PC-9 (cell line): ENCODE data around the gene GMCL2. TPM values are rescaled to one million over a fixed set of nuclear protein-coding genes. Genes with fewer than 3 reads are reported as not detected.

ENCODE experiments used
- BruUV-seq: library from RNA; stranded (reverse); fragments of 400-500 nt; replicated peaks from 2 replicates; lab custom pipeline; 2021; lab: Mats Ljungman, UMichigan
- CTCF ChIA-PET: fragments of 300-600 bp; sonication (Branson Sonifier 250); formaldehyde crosslinking; loops from one replicate; lab custom pipeline; 2022; ENCODE audit warnings: antibody characterized with exemption; lab: Charles Lee
- POLR2A ChIA-PET: fragments of 300-600 bp; sonication (Branson Sonifier 250); formaldehyde crosslinking; loops from one replicate; lab custom pipeline; 2022; ENCODE audit warnings: antibody characterized with exemption; ENCODE audit not compliant: unreplicated experiment; lab: Charles Lee
- DNase-seq, 2 experiments: peaks; one replicate each; pipeline versions ENCODE4 v3.0.0 to v3.0.0-alpha.2; 2015 to 2022; ENCODE audit warnings: mixed read lengths in 1 of 2
- H2AFZ ChIP-seq: fragments of 200-600 bp; sonication (generic); 2 replicates; pipeline ENCODE4 v1.8.1; 2017; ENCODE audit warnings: antibody characterized with exemption
- H3F3A ChIP-seq: fragments of 200-600 bp; sonication (generic); 2 replicates; pipeline ENCODE4 v1.8.1; 2017; ENCODE audit warnings: antibody characterized with exemption, mild to moderate bottlenecking, low read depth; ENCODE audit not compliant: insufficient read depth
- H3K27ac ChIP-seq: fragments of 200-600 bp; sonication (generic); 2 replicates; pipeline ENCODE4 v1.6.1; 2016; ENCODE audit warnings: mixed run types
- H3K27me3 ChIP-seq: fragments of 200-600 bp; sonication (generic); 2 replicates; pipeline ENCODE4 v1.6.1; 2016; ENCODE audit warnings: low read depth, mixed run types; ENCODE audit not compliant: insufficient read depth
- H3K36me3 ChIP-seq: fragments of 200-600 bp; sonication (generic); 2 replicates; pipeline ENCODE4 v1.6.1; 2016; ENCODE audit warnings: low read depth, mixed run types
- H3K4me1 ChIP-seq: fragments of 200-600 bp; sonication (generic); replicated peaks from 2 replicates; pipeline ENCODE4 v1.6.1; 2016; ENCODE audit warnings: mixed run types; ENCODE audit not compliant: insufficient read depth
- H3K4me2 ChIP-seq: fragments of 200-600 bp; sonication (generic); 2 replicates; pipeline ENCODE4 v1.6.1; 2017; ENCODE audit warnings: mixed run types
- H3K4me3 ChIP-seq: fragments of 200-600 bp; sonication (generic); 2 replicates; pipeline ENCODE4 v1.6.1; 2016; ENCODE audit warnings: mixed run types
- H3K79me2 ChIP-seq: fragments of 200-600 bp; sonication (generic); 2 replicates; pipeline ENCODE4 v1.6.1; 2017; ENCODE audit warnings: low read depth, mixed run types
- H3K9me2 ChIP-seq: fragments of 200-600 bp; sonication (generic); 2 replicates; pipeline ENCODE4 v1.8.1; 2017; ENCODE audit warnings: mild to moderate bottlenecking; ENCODE audit not compliant: insufficient read depth
- H3K9me3 ChIP-seq: fragments of 200-600 bp; sonication (generic); 2 replicates; pipeline ENCODE4 v1.8.1; 2016; ENCODE audit warnings: low read depth; ENCODE audit not compliant: insufficient read depth
- H4K20me1 ChIP-seq: fragments of 200-600 bp; sonication (generic); 2 replicates; pipeline ENCODE4 v1.8.1; 2017; ENCODE audit not compliant: insufficient read depth
- EZH2 ChIP-seq: fragments of 200-600 bp; sonication (generic); IDR thresholded peaks from 2 replicates; pipeline ENCODE4 v1.8.0; 2017; ENCODE audit warnings: antibody characterized with exemption, low read depth
- intact Hi-C: fragments of 100-400 bp; cut with micrococcal nuclease; formaldehyde crosslinking; loops from one replicate; pipeline ENCODE4 v1.10.0; 2022; ENCODE audit not compliant: unreplicated experiment
- total RNA-seq: library from RNA; stranded (reverse); gene quantifications from 2 replicates; pipeline ENCODE4 v1.2.3, GENCODE V29; 2021
- TF ChIP-seq, protein P1 (sequence below): fragments of 200-600 bp; sonication (generic); conservative IDR thresholded peaks from 2 replicates; pipeline ENCODE4 v1.6.1; 2017; ENCODE audit warnings: mixed run types, antibody characterized with exemption, mild to moderate bottlenecking, moderate library complexity

GMCL2 gene
- total RNA-seq, 1 experiment from 2014 or later, result not detected

GRCh38 chr5:178142642-178143041, 44.5 kb downstream of the GMCL2 start:
- intact Hi-C loops, result no loop called here
- H3K9me2 ChIP-seq, result no peaks in the 10 kb centered on the region
- no TSS peak for BruUV-seq
- no peak for DNase-seq
- H3K4me2 ChIP-seq, result no peak overlapping the region
- H3K27me3 ChIP-seq, result no peaks in the 10 kb centered on the region
- H3K4me3 ChIP-seq, result no peak overlapping the region
- POLR2A ChIA-PET, result no interaction called here
- no peak overlapping the region for H2AFZ ChIP-seq
- CTCF ChIA-PET, result no interaction called here
- H3F3A ChIP-seq, result peaks cover 25% of the 10 kb centered on the region
- H3K4me1 ChIP-seq, result peaks cover 30% of the 10 kb centered on the region
- H3K36me3 ChIP-seq, result peaks cover 31% of the 10 kb centered on the region
- TF ChIP-seq, protein P1, sequence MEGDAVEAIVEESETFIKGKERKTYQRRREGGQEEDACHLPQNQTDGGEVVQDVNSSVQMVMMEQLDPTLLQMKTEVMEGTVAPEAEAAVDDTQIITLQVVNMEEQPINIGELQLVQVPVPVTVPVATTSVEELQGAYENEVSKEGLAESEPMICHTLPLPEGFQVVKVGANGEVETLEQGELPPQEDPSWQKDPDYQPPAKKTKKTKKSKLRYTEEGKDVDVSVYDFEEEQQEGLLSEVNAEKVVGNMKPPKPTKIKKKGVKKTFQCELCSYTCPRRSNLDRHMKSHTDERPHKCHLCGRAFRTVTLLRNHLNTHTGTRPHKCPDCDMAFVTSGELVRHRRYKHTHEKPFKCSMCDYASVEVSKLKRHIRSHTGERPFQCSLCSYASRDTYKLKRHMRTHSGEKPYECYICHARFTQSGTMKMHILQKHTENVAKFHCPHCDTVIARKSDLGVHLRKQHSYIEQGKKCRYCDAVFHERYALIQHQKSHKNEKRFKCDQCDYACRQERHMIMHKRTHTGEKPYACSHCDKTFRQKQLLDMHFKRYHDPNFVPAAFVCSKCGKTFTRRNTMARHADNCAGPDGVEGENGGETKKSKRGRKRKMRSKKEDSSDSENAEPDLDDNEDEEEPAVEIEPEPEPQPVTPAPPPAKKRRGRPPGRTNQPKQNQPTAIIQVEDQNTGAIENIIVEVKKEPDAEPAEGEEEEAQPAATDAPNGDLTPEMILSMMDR, result no peak
- no peak for TF ChIP-seq EZH2
- no peak overlapping the region for H3K27ac ChIP-seq
- H4K20me1 ChIP-seq, result peaks cover 8% of the 10 kb centered on the region; the same call in 1 of the 2 replicates
- H3K9me3 ChIP-seq, result no peaks in the 10 kb centered on the region
- H3K79me2 ChIP-seq, result no peaks in the 10 kb centered on the region

- Histone ChIP-seq H3K9me3 (no peaks in the 10 kb centered on the region), H3F3A (peaks cover 14% of the 10 kb centered on the region), H3K4me2 (no peak overlapping the region), H3K36me3 (peaks cover 23% of the 10 kb centered on the region), H4K20me1 (peaks cover 8% of the 10 kb centered on the region; the same call in 1 of the 2 replicates), H3K79me2 (no peaks in the 10 kb centered on the region), H3K4me3 (no peak overlapping the region), H3K9me2 (no peaks in the 10 kb centered on the region), H3K27ac (no peak overlapping the region), H3K4me1 (peaks cover 19% of the 10 kb centered on the region), H3K27me3 (no peaks in the 10 kb centered on the region), H2AFZ (no peak overlapping the region)
- DNase-seq, result no peak
- ChIA-PET POLR2A (no interaction called here), CTCF (no interaction called here)
- intact Hi-C loops, result no loop called here
- no TSS peak for BruUV-seq
- TF ChIP-seq EZH2, result no peak
- TF ChIP-seq, protein P1, result no peak
Measured at GRCh38 chr5:178141550-178141949, 45.6 kb downstream of the GMCL2 start.

GRCh38 chr5:178137991-178138390, 49.2 kb downstream of the GMCL2 start:
- H3K4me1 ChIP-seq, result no peaks in the 10 kb centered on the region
- intact Hi-C loops, result no loop called here
- DNase-seq, result no peak
- CTCF ChIA-PET, result no interaction called here
- no peak overlapping the region for H3K27ac ChIP-seq
- POLR2A ChIA-PET, result no interaction called here
- peaks cover 16% of the 10 kb centered on the region for H3K36me3 ChIP-seq
- no peak for TF ChIP-seq EZH2
- TF ChIP-seq, protein P1, result no peak
- H3K4me2 ChIP-seq, result no peak overlapping the region
- no peaks in the 10 kb centered on the region for H3K9me3 ChIP-seq
- no peaks in the 10 kb centered on the region for H3K9me2 ChIP-seq
- peaks cover 8% of the 10 kb centered on the region; the same call in 1 of the 2 replicates for H4K20me1 ChIP-seq
- H2AFZ ChIP-seq, result no peak overlapping the region
- no peaks in the 10 kb centered on the region for H3K79me2 ChIP-seq
- H3K4me3 ChIP-seq, result no peak overlapping the region
- H3F3A ChIP-seq, result peaks cover 8% of the 10 kb centered on the region
- H3K27me3 ChIP-seq, result no peaks in the 10 kb centered on the region
- BruUV-seq, result no TSS peak
